K562 (cell line): Measurements from ENCODE around the gene C9orf153. TPM values are rescaled to one million over a fixed set of nuclear protein-coding genes. Genes with fewer than 3 reads are reported as not detected.

Experiments
- ATAC-seq: fragments of 200-7000 bp; cut with Tn5 transposase; 3 replicates; pipeline ENCODE4 v1.9.1; 2020; ENCODE audit warnings: moderate library complexity
- BruUV-seq: library from RNA; stranded (reverse); fragments of 400-500 nt; replicated peaks from 2 replicates; lab custom pipeline; 2021; lab: Mats Ljungman, UMichigan
- CTCF ChIA-PET: fragments of 300-600 bp; formaldehyde crosslinking; extraction: SDS; loops from one replicate; lab custom pipeline; 2021; ENCODE audit warnings: low intra/inter-chr PET ratio; lab: Yijun Ruan, JAX
- POLR2A ChIA-PET: fragments of 300-600, 350-650 bp; sonication (Branson Sonifier 250); formaldehyde crosslinking; extraction: SDS; loops from one replicate; lab custom pipeline; 2021; ENCODE audit warnings: antibody characterized with exemption, inconsistent platforms; lab: Yijun Ruan, JAX
- DNase-seq, 4 experiments: peaks; one replicate each; pipeline versions ENCODE4 v3.0.0 to v3.0.0-alpha.2; 2011 to 2018; ENCODE audit warnings: low spot score in 3 of 4, mixed read lengths in 3 of 4; ENCODE audit errors: extremely low read depth in 1 of 4
- FAIRE-seq: peaks from 2 replicates; lab custom pipeline; 2011; peaks lifted over from hg19 to GRCh38; lab: Jason Lieb, UNC
- H2AFZ ChIP-seq: 2 replicates; pipeline ENCODE4 v1.6.0; 2011; ENCODE audit warnings: low read depth, low read length, control low read depth, inconsistent platforms
- H3K27ac ChIP-seq: fragments of 200-600 bp; 3 replicates; pipeline ENCODE4 v1.8.0; 2011; ENCODE audit warnings: low read depth, mild to moderate bottlenecking, control low read depth, inconsistent platforms, low read length, moderate library complexity, mixed read lengths; ENCODE audit errors: extremely low read depth
- H3K27me3 ChIP-seq, 2 experiments: fragments of 300-600 bp in 1 of 2; 2 replicates in 1 of 2; 3 replicates in 1 of 2; pipeline versions ENCODE4 v1.6.0 to v1.8.0; 2011; ENCODE audit warnings: inconsistent platforms in 2 of 2, low read length in 2 of 2, mild to moderate bottlenecking in 1 of 2, mixed read lengths in 1 of 2, moderate library complexity in 1 of 2; ENCODE audit not compliant: control insufficient read depth in 2 of 2, insufficient read depth in 2 of 2
- H3K36me3 ChIP-seq: fragments of 300-600 bp; 3 replicates; pipeline ENCODE4 v1.8.0; 2011; ENCODE audit warnings: mild to moderate bottlenecking, low read length, inconsistent platforms; ENCODE audit not compliant: control insufficient read depth, insufficient read depth
- H3K4me1 ChIP-seq, 2 experiments: fragments of 200-600 bp in 1 of 2; replicated peaks in 1 of 2; 2 replicates in 1 of 2; 3 replicates in 1 of 2; pipeline versions ENCODE4 v1.5.1 to v1.8.0; 2011; ENCODE audit warnings: inconsistent platforms in 2 of 2, low read length in 2 of 2, mild to moderate bottlenecking in 1 of 2, mixed read lengths in 1 of 2, moderate library complexity in 1 of 2; ENCODE audit not compliant: control insufficient read depth in 2 of 2, insufficient read depth in 2 of 2
- H3K4me2 ChIP-seq: 2 replicates; pipeline ENCODE4 v1.6.1; 2011; ENCODE audit warnings: low read length, control low read depth, inconsistent platforms, mixed read lengths; ENCODE audit not compliant: insufficient read depth
- H3K4me3 ChIP-seq: fragments of 200-600 bp; sonication (generic), shearing (Covaris generic); 2 replicates; pipeline ENCODE4 v1.5.1; 2016; ENCODE audit warnings: control low read depth, inconsistent platforms
- H3K79me2 ChIP-seq: fragments of 200-600 bp; 3 replicates; pipeline ENCODE4 v1.8.0; 2011; ENCODE audit warnings: low read length, inconsistent platforms; ENCODE audit not compliant: control insufficient read depth, insufficient read depth
- H3K9ac ChIP-seq, 2 experiments: 2 replicates each; pipeline versions ENCODE4 v1.6.0 to v1.6.1; 2011; ENCODE audit warnings: low read depth in 2 of 2, low read length in 2 of 2, control low read depth in 1 of 2, inconsistent platforms in 1 of 2, mild to moderate bottlenecking in 1 of 2, mixed read lengths in 1 of 2; ENCODE audit not compliant: insufficient read depth in 1 of 2
- H3K9me1 ChIP-seq: one replicate; pipeline ENCODE4 v1.6.0; 2011; ENCODE audit warnings: inconsistent platforms, mild to moderate bottlenecking, low read length, moderate library complexity; ENCODE audit not compliant: control insufficient read depth, insufficient read depth
- H3K9me3 ChIP-seq: replicated peaks from 2 replicates; pipeline ENCODE4 v1.5.1; 2011; ENCODE audit warnings: low read depth, low read length, inconsistent platforms; ENCODE audit not compliant: control insufficient read depth, insufficient read depth
- H4K20me1 ChIP-seq: replicated peaks from 2 replicates; pipeline ENCODE4 v1.6.1; 2011; ENCODE audit warnings: low read length, inconsistent platforms, mixed read lengths; ENCODE audit not compliant: control insufficient read depth, insufficient read depth
- C11orf30 ChIP-seq: fragments of 450-650 bp; IDR thresholded peaks from 2 replicates; pipeline ENCODE4 v1.6.1; 2016; ENCODE audit warnings: low read depth, mild to moderate bottlenecking
- CBFA2T2 ChIP-seq: fragments of 450-650 bp; conservative IDR thresholded peaks from 2 replicates; pipeline ENCODE4 v1.6.1; 2017; ENCODE audit warnings: mild to moderate bottlenecking
- EP300 ChIP-seq: IDR thresholded peaks from 2 replicates; pipeline ENCODE4 v1.6.1; 2012; ENCODE audit warnings: low read length, improper control_type of control experiment
- FOXM1 ChIP-seq, 2 experiments: fragments of 450-650 bp in 1 of 2; sonication (generic) in 1 of 2; formaldehyde crosslinking in 1 of 2; IDR thresholded peaks; 2 replicates each; pipeline versions ENCODE4 v1.6.1 to v1.9.0; 2017 to 2022; ENCODE audit warnings: low read depth in 2 of 2, mild to moderate bottlenecking in 2 of 2, missing genetic modification reagents in 1 of 2, moderate library complexity in 1 of 2
- GATA2 ChIP-seq: sonication (generic); formaldehyde crosslinking; IDR thresholded peaks from 2 replicates; pipeline ENCODE4 v1.4.0; 2020; ENCODE audit warnings: mild to moderate bottlenecking, missing genetic modification reagents
- HMG20A ChIP-seq: fragments of 450-650 bp; formaldehyde crosslinking; conservative IDR thresholded peaks from 2 replicates; pipeline ENCODE4 v1.4.0; 2020; ENCODE audit warnings: mild to moderate bottlenecking, mixed read lengths
- JUND ChIP-seq, 2 experiments: IDR thresholded peaks; 2 replicates in 1 of 2; 3 replicates in 1 of 2; pipeline ENCODE4 v1.6.1; 2011; ENCODE audit warnings: borderline replicate concordance in 2 of 2, low read depth in 2 of 2, low read length in 2 of 2, improper control_type of control experiment in 1 of 2, missing biosample characterization in 1 of 2, missing genetic modification characterization in 1 of 2, missing genetic modification reagents in 1 of 2
- KDM1A ChIP-seq, 2 experiments: fragments of 450-650 bp; IDR thresholded peaks; 2 replicates each; pipeline ENCODE4 v1.6.1; 2016; ENCODE audit warnings: mild to moderate bottlenecking in 2 of 2
- PML ChIP-seq: IDR thresholded peaks from 2 replicates; pipeline ENCODE4 v1.6.1; 2012; ENCODE audit warnings: low read length, inconsistent platforms
- POLR2AphosphoS5 ChIP-seq: IDR thresholded peaks from 2 replicates; pipeline ENCODE4 v1.6.1; 2011; ENCODE audit warnings: mild to moderate bottlenecking, low read depth, low read length, moderate library complexity; ENCODE audit not compliant: control insufficient read depth, insufficient read depth
- SMARCA4 ChIP-seq: fragments of 450-650 bp; IDR thresholded peaks from 2 replicates; pipeline ENCODE4 v1.6.1; 2016
- SMARCE1 ChIP-seq: fragments of 450-650 bp; IDR thresholded peaks from 2 replicates; pipeline ENCODE4 v1.7.1; 2016; ENCODE audit warnings: mild to moderate bottlenecking
- TAL1 ChIP-seq: fragments of 450-650 bp; IDR thresholded peaks from 2 replicates; pipeline ENCODE4 v1.6.1; 2016; ENCODE audit warnings: mild to moderate bottlenecking
- TBL1XR1 ChIP-seq, 2 experiments: IDR thresholded peaks; 2 replicates each; pipeline ENCODE4 v1.6.1; 2012; ENCODE audit warnings: improper control_type of control experiment in 2 of 2, low read length in 2 of 2, mild to moderate bottlenecking in 1 of 2
- TEAD4 ChIP-seq, 2 experiments: sonication (generic) in 1 of 2; formaldehyde crosslinking in 1 of 2; IDR thresholded peaks; 2 replicates each; pipeline versions ENCODE4 v1.6.1 to v1.8.0; 2012 to 2022; ENCODE audit warnings: borderline replicate concordance in 1 of 2, inconsistent platforms in 1 of 2, low read length in 1 of 2, mild to moderate bottlenecking in 1 of 2, missing genetic modification reagents in 1 of 2
- ZNF24 ChIP-seq: fragments of 450-650 bp; IDR thresholded peaks from 2 replicates; pipeline ENCODE4 v1.6.1; 2016
- ZNF551 ChIP-seq: fragments of 250-450 bp; sonication (Bioruptor Pico); IDR thresholded peaks from 2 replicates; pipeline ENCODE4 v1.5.0; 2021; ENCODE audit warnings: mild to moderate bottlenecking, moderate library complexity
- ZNF717 ChIP-seq: fragments of 250-450 bp; sonication (Bioruptor Pico); IDR thresholded peaks from 2 replicates; pipeline ENCODE4 v1.5.0; 2021
- WGBS: fragments of 100-300 bp; shearing (Covaris generic); methylation state at CpG from one replicate; pipeline ENCODE4 v1.1.6; 2016; ENCODE audit warnings: low coverage, mixed read lengths; ENCODE audit not compliant: insufficient coverage; ENCODE audit errors: missing lambda C conversion rate; 5-methylcytosine and 5-hydroxymethylcytosine counted together
- in situ Hi-C: fragments of 300-500 bp; cut with MboI; formaldehyde crosslinking; loops from 4 replicates; pipeline ENCODE4 v1.15.0; 2018; ENCODE audit warnings: inconsistent platforms, mixed read lengths
- intact Hi-C: fragments of 100-400 bp; cut with micrococcal nuclease; formaldehyde crosslinking; loops from 2 replicates; pipeline ENCODE4 v1.14.2; 2022
- polyA plus RNA-seq, 8 experiments: library from polyadenylated mRNA; depleted of rRNA in 4 of 8; stranded (reverse) in 5 of 8; unstranded in 3 of 8; fragments of >200 nt; fragmentation: Nextera tagmentation in 2 of 8; fragmentation: Illumina TruSeq in 1 of 8; extraction: Ambion mirVana in 2 of 8; extraction: Trizol in 1 of 8; gene quantifications; 2 replicates each; pipeline versions ENCODE4 v1.2.1 to v1.2.3, GENCODE V29; 2011 to 2014; ENCODE audit warnings: inconsistent platforms in 1 of 8, missing spikeins in 1 of 8
- total RNA-seq, 7 experiments: library from RNA; depleted of rRNA in 6 of 7; stranded (reverse); fragments of >200 nt in 6 of 7; fragmentation: Illumina TruSeq in 2 of 7; extraction: Trizol in 2 of 7; gene quantifications; 2 replicates each; pipeline versions ENCODE4 v1.2.1 to v1.2.3, GENCODE V29; 2011 to 2021; ENCODE audit warnings: low replicate concordance in 1 of 7
- TF ChIP-seq, protein P1 (sequence below): fragments of 450-650 bp; IDR thresholded peaks from 2 replicates; pipeline ENCODE4 v1.6.1; 2017; ENCODE audit warnings: antibody characterized with exemption, mild to moderate bottlenecking

C9orf153 gene
- total and polyA plus RNA-seq, 9 of the 15 experiments (the other 6 are each of a cell fraction or from before 2014, with no cell fraction given), result 0.07 to 1.2 (median 0.11) TPM; not detected in 5

DNA sequence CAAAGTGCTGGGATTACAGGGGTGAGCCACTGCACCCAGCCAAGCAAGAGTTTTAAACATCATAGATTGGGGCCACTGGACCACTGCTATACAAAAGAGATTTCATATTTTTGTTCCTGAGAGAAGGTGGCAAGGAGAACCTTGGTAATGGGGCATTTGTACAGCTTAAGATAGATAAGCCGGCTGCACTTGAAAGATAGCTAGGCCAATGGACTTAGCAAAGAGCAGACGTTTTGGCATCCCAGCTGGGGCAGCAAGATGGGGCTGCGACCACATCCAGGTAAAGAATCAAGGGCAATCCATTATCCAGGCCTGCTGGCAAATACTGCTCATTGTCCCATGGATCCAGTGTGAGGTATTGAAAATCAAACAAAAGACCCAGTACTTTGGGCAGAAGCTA lies 26.8 kb upstream of the C9orf153 start (continued):
- TF ChIP-seq ZNF551 (no peak), JUND (IDR thresholded peaks at IDR 0.05; ENCODE audit: borderline replicate concordance, low read depth, low read length) (0 out of 2 replicates have a peak, but pooled peaks have one; percentile 4), JUND (tag; IDR thresholded peaks at IDR 0.05; ENCODE audit: borderline replicate concordance, low read depth, low read length) (no peak), PML (peak; percentile 53; the same call in 1 of the 2 replicates), TEAD4 (IDR thresholded peaks at IDR 0.05; ENCODE audit: low read length) (peak; percentile 88), TEAD4 (CRISPR knock-in tag; IDR thresholded peaks at IDR 0.05; ENCODE audit: borderline replicate concordance) (no peak), FOXM1 (IDR thresholded peaks at IDR 0.05; ENCODE audit: low read depth) (peak; percentile 15; the same call in 1 of the 2 replicates), FOXM1 (CRISPR knock-in tag; IDR thresholded peaks at IDR 0.05; ENCODE audit: low read depth) (no peak), C11orf30 (no peak), EP300 (peak; percentile 59; the same call in 1 of the 2 replicates), TAL1 (peak; percentile 86), KDM1A (IDR thresholded peaks at IDR 0.05) (0 out of 4 replicates have a peak, but pooled peaks of 1 of the 2 experiments have one; percentile 16), SMARCA4 (peak; percentile 67)

DNA sequence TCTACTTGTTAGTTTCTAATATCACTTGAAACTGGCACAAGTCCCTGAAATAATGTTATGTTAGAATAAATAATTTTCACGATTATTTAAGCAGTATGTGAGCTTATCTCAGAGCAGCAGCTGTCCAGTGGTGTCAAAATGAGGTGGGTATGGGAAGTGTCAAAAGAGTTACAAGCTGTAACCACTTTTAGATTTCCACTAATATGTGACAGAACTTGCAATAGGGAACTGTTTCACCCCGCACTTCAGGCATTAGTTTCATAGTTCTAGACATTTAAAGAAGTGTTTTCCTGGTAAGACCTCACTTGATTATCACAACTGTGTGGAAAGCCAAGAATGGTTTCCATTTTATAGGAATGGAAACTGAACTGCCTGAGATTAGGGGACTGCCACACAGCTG lies 25.8 kb upstream of the C9orf153 start:
- peak; percentile 67 for FAIRE-seq
- Histone ChIP-seq H3K4me3 (no peak overlapping the region), H3K4me1 (peaks cover 15 to 31% of the 10 kb centered on the region in 2 experiments; a peak in 4 of 5 replicates), H3K9me1 (no peaks in the 10 kb centered on the region), H3K36me3 (peaks cover 8% of the 10 kb centered on the region; the same call in 1 of the 3 replicates), H3K9ac (peak overlapping the region in 1 of 2 experiments; percentile 51; a peak in 2 of 4 replicates), H3K4me2 (peak overlapping the region; percentile 50), H3K27me3 (no peaks in the 10 kb centered on the region), H3K27ac (peak overlapping the region; percentile 84), H4K20me1 (no peaks in the 10 kb centered on the region), H2AFZ (0 out of 2 replicates have a peak overlapping the region, but pooled peaks have one; percentile 64), H3K9me3 (no peaks in the 10 kb centered on the region), H3K79me2 (peaks cover 17% of the 10 kb centered on the region)
- WGBS, result 0% methylated on average over 2 of the region's 2 CpGs
- peak in 2 of 4 experiments; percentile 10 to 61 for DNase-seq
- ChIA-PET CTCF (no interaction called here), POLR2A (interaction anchor here (0.6 kb wide), 1 partner anchor 467 kb away, joined by 3 read pairs; no protein-coding TSS in a partner anchor)
- no TSS peak for BruUV-seq
- intact Hi-C loops (loop anchor here (5.0 kb wide), 1 partner anchor 127 kb away; no protein-coding TSS in a partner anchor), in situ Hi-C loops (no loop called here)
- ATAC-seq, result no peak
- TF ChIP-seq POLR2AphosphoS5, result no peak
- peak; percentile 58 for TF ChIP-seq CBFA2T2
- peak; percentile 59 for TF ChIP-seq SMARCA4
- no peak for TF ChIP-seq ZNF717
- TF ChIP-seq HMG20A (CRISPR knock-in tag), result no peak
- TF ChIP-seq, protein P1, sequence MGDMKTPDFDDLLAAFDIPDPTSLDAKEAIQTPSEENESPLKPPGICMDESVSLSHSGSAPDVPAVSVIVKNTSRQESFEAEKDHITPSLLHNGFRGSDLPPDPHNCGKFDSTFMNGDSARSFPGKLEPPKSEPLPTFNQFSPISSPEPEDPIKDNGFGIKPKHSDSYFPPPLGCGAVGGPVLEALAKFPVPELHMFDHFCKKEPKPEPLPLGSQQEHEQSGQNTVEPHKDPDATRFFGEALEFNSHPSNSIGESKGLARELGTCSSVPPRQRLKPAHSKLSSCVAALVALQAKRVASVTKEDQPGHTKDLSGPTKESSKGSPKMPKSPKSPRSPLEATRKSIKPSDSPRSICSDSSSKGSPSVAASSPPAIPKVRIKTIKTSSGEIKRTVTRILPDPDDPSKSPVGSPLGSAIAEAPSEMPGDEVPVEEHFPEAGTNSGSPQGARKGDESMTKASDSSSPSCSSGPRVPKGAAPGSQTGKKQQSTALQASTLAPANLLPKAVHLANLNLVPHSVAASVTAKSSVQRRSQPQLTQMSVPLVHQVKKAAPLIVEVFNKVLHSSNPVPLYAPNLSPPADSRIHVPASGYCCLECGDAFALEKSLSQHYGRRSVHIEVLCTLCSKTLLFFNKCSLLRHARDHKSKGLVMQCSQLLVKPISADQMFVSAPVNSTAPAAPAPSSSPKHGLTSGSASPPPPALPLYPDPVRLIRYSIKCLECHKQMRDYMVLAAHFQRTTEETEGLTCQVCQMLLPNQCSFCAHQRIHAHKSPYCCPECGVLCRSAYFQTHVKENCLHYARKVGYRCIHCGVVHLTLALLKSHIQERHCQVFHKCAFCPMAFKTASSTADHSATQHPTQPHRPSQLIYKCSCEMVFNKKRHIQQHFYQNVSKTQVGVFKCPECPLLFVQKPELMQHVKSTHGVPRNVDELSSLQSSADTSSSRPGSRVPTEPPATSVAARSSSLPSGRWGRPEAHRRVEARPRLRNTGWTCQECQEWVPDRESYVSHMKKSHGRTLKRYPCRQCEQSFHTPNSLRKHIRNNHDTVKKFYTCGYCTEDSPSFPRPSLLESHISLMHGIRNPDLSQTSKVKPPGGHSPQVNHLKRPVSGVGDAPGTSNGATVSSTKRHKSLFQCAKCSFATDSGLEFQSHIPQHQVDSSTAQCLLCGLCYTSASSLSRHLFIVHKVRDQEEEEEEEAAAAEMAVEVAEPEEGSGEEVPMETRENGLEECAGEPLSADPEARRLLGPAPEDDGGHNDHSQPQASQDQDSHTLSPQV, result 0 out of 2 replicates have a peak, but pooled peaks have one; percentile 45
- no peak for TF ChIP-seq GATA2
- TF ChIP-seq TBL1XR1 (IDR thresholded peaks at IDR 0.05; ENCODE audit: low read length in 2 of 2), result 0 out of 4 replicates have a peak, but pooled peaks of 1 of the 2 experiments have one; percentile 38
- TF ChIP-seq SMARCE1, result 0 out of 2 replicates have a peak, but pooled peaks have one; percentile 43
- TF ChIP-seq ZNF24, result no peak
